ENCODE results near the gene ABCB7. TPM values are rescaled to one million over a fixed set of nuclear protein-coding genes. Genes with fewer than 3 reads are reported as not detected.

Gene ABCB7
- polyA plus RNA-seq: 9.7 and 10.7 TPM in 2 replicates

GRCh38 chrX:75155827-75156525 lies at the start of gene ABCB7:
ABCB7 (minus strand) TSS chrX:75156283; CDS start chrX:75156272, 11 bp downstream.

Other genes starting within 250 kb of the ABCB7 start
- gene NEXMIF, start 230.8 kb downstream of the ABCB7 start, polyA plus RNA-seq: 1.7 and 3.7 TPM in 2 replicates
- 9.6 and 22.5 TPM in 2 replicates for gene UPRT, start 117.8 kb upstream of the ABCB7 start, polyA plus RNA-seq